Gastrocnemius medialis (tissue), 4 donors: Measurements from ENCODE around the gene NHSL1. TPM values are rescaled to one million over a fixed set of nuclear protein-coding genes. Genes with fewer than 3 reads are reported as not detected.

ENCODE experiments used
- ATAC-seq, 2 donors: fragments of 150-250 bp; one replicate each; pipeline ENCODE4 v1.9.1; 2016
- DNase-seq, 2 donors: peaks; one replicate each; pipeline ENCODE4 v3.0.0-alpha.2; 2019
- H3K27ac ChIP-seq, 4 donors: fragments of 200-600 bp; sonication (generic); 1 replicate in 1 of 4; 2 replicates in 3 of 4; pipeline ENCODE4 v1.5.1; 2016 to 2018; ENCODE audit warnings: mild to moderate bottlenecking in 2 of 4, moderate library complexity in 1 of 4
- H3K27me3 ChIP-seq, 3 donors: fragments of 200-600 bp; sonication (generic) in 2 of 3; 1 replicate in 1 of 3; 2 replicates in 2 of 3; pipeline versions ENCODE4 v1.5.1 to v1.6.0; 2016 to 2019; ENCODE audit warnings: mild to moderate bottlenecking in 1 of 3, moderate library complexity in 1 of 3
- H3K36me3 ChIP-seq, 2 donors: fragments of 200-600 bp; sonication (generic) in 1 of 2; one replicate each; pipeline ENCODE4 v1.5.1; 2017 to 2018
- H3K4me1 ChIP-seq, 2 donors: fragments of 200-600 bp; sonication (generic) in 1 of 2; one replicate each; pipeline ENCODE4 v1.5.1; 2016 to 2017; ENCODE audit warnings: mild to moderate bottlenecking in 2 of 2
- H3K4me3 ChIP-seq, 4 donors: fragments of 200-600 bp; sonication (generic) in 3 of 4; 1 replicate in 1 of 4; 2 replicates in 3 of 4; pipeline ENCODE4 v1.5.1; 2016 to 2019; ENCODE audit warnings: mild to moderate bottlenecking in 2 of 4
- H3K9me3 ChIP-seq, 3 donors: fragments of 200-600 bp; sonication (generic) in 2 of 3; 1 replicate in 1 of 3; 2 replicates in 2 of 3; pipeline ENCODE4 v1.5.1; 2016 to 2019
- CTCF ChIP-seq, 5 experiments: fragments of 450-650 bp in 3 of 5; fragments of 200-600 bp in 2 of 5; sonication (generic) in 2 of 5; IDR thresholded peaks in 4 of 5; conservative IDR thresholded peaks in 1 of 5; 1 replicate in 4 of 5; 2 replicates in 1 of 5; pipeline ENCODE4 v1.5.1; 2016 to 2019; ENCODE audit warnings: antibody characterized with exemption in 5 of 5, mild to moderate bottlenecking in 3 of 5, moderate library complexity in 3 of 5
- POLR2A ChIP-seq, 2 donors: fragments of 450-650 bp; IDR thresholded peaks; one replicate each; pipeline ENCODE4 v1.6.1; 2017; ENCODE audit warnings: antibody characterized with exemption in 2 of 2, mild to moderate bottlenecking in 2 of 2, moderate library complexity in 2 of 2
- in situ Hi-C, 4 donors: fragments of 200-750 bp; cut with MboI; loops; one replicate each; pipeline versions ENCODE4 v1.15.0 to v1.8.0; 2017; ENCODE audit warnings: low sequenced_read_pairs in 4 of 4
- intact Hi-C: fragments of 100-400 bp; cut with DNase I; formaldehyde crosslinking; loops from one replicate; pipeline ENCODE4 v1.15.1; 2023; ENCODE audit warnings: low total_unique reads
- total RNA-seq, 4 donors: library from RNA; depleted of rRNA; stranded (reverse); fragments of >200 nt; gene quantifications; one replicate each; pipeline versions ENCODE4 v1.1.0 to v1.2.3, GENCODE V29; 2016

Gene NHSL1
- total RNA-seq, 4 donors from 2014 or later: 0.31 to 2.0 (median 1.1) TPM

- ATAC-seq: no peak
- TF ChIP-seq POLR2A (IDR thresholded peaks at IDR 0.05): no peak
- no peak for TF ChIP-seq CTCF (IDR thresholded peaks at IDR 0.05 in 4 of 5, conservative IDR thresholded peaks at IDR 0.05 in 1 of 5)
- Histone ChIP-seq H3K4me1 (no peaks in the 10 kb centered on the region), H3K27ac (no peak overlapping the region), H3K9me3 (no peaks in the 10 kb centered on the region), H3K27me3 (no peaks in the 10 kb centered on the region), H3K36me3 (no peaks in the 10 kb centered on the region), H3K4me3 (no peak overlapping the region)
- no peak for DNase-seq
- in situ Hi-C loops: loop anchor here in 1 of 4 donors (10.0 kb wide), 1 partner anchor 389 kb away; no protein-coding TSS in a partner anchor
- intact Hi-C loops: no loop called here
Measured at GRCh38 chr6:138503881-138504680, 4.8 kb upstream of the NHSL1 start.

- Histone ChIP-seq H3K36me3 (no peaks in the 10 kb centered on the region), H3K27me3 (no peaks in the 10 kb centered on the region), H3K4me3 (no peak overlapping the region), H3K4me1 (no peaks in the 10 kb centered on the region), H3K9me3 (no peaks in the 10 kb centered on the region), H3K27ac (no peak overlapping the region)
- ATAC-seq (no peak), DNase-seq (no peak)
- intact Hi-C loops: no loop called here
- in situ Hi-C loops: loop anchor here in 1 of 4 donors (10.0 kb wide), 1 partner anchor 388 kb away; no protein-coding TSS in a partner anchor
- no peak for TF ChIP-seq CTCF (IDR thresholded peaks at IDR 0.05 in 4 of 5, conservative IDR thresholded peaks at IDR 0.05 in 1 of 5)
- TF ChIP-seq POLR2A (IDR thresholded peaks at IDR 0.05): no peak
Measured at GRCh38 chr6:138502546-138502945, 3.3 kb upstream of the NHSL1 start.

GRCh38 chr6:138500867-138501446, 1.7 kb upstream of the NHSL1 start:
- in situ Hi-C loops: loop anchor here in 1 of 4 donors (10.0 kb wide), 1 partner anchor 386 kb away; no protein-coding TSS in a partner anchor
- intact Hi-C loops: no loop called here
- DNase-seq (no peak), ATAC-seq (no peak)
- Histone ChIP-seq H3K4me3 (no peak overlapping the region), H3K27ac (no peak overlapping the region), H3K27me3 (no peaks in the 10 kb centered on the region), H3K4me1 (no peaks in the 10 kb centered on the region), H3K9me3 (no peaks in the 10 kb centered on the region), H3K36me3 (no peaks in the 10 kb centered on the region)
- TF ChIP-seq POLR2A (IDR thresholded peaks at IDR 0.05) (no peak), CTCF (IDR thresholded peaks at IDR 0.05 in 4 of 5, conservative IDR thresholded peaks at IDR 0.05 in 1 of 5) (no peak)

GRCh38 chr6:138500045-138500665, 861 bp upstream of the NHSL1 start:
- in situ Hi-C loops (loop anchor here in 1 of 4 donors (10.0 kb wide), 1 partner anchor 385 kb away; no protein-coding TSS in a partner anchor), intact Hi-C loops (no loop called here)
- H3K27ac ChIP-seq: no peak overlapping the region
- TF ChIP-seq POLR2A (IDR thresholded peaks at IDR 0.05) (no peak), CTCF (IDR thresholded peaks at IDR 0.05 in 4 of 5, conservative IDR thresholded peaks at IDR 0.05 in 1 of 5) (no peak)
- H3K36me3 ChIP-seq: no peaks in the 10 kb centered on the region
- H3K27me3 ChIP-seq: no peaks in the 10 kb centered on the region
- ATAC-seq (no peak), DNase-seq (no peak)
- no peaks in the 10 kb centered on the region for H3K9me3 ChIP-seq
- H3K4me1 ChIP-seq: no peaks in the 10 kb centered on the region
- H3K4me3 ChIP-seq: no peak overlapping the region
